CD4-positive, alpha-beta T cell treated with Interleukin-6 for 4 hours (primary cell): Measurements from ENCODE around the gene SPTBN1.
"Not testable (repeated sequence)": the region's sequence is repeated elsewhere in the genome, so short reads cannot be mapped to it uniquely, and the experiment has no call there.

ENCODE experiments used
- DNase-seq: peaks from one replicate; pipeline ENCODE4 v3.0.0-alpha.2; 2020; ENCODE audit warnings: mixed read lengths

The SPTBN1 gene

DNA sequence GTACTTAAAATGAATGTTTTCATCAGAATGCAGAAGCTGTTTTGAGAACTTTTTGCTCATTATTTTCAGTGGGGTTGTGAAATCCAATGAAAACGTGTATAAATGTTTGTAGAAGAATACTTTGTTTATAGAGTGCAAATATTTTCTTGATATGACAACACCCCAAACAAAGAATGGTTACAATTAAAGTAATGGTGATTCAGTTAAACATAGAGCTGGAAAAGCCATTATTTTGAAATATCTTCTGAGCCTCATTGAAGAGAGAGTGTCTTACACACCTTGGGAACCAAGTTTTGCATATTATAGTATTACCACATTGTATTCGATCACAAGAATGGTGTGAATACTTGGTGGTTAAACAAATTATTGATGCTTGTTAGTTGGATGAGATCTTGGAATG lies 48.7 kb downstream of the SPTBN1 start:
- DNase-seq, result no peak

DNA sequence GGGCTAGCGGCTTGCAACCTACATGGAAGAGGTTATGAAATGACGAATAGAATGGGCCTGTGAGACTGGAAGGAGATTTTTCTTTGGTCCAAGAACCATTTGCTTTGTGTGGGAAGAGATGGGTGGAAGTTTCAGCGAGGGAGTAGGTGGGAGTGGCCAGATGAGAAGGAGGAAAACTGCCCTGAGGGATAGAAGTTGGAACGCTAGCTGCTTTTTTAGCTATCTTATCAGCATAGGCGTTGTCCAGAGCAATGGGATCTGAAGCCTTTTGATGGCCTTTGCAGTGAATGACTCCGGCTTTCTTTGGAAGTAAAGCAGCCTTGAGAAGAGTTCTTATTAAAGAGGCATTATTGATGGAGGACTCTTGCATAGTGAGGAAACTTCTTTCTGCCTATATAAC lies 52.4 kb downstream of the SPTBN1 start:
- DNase-seq, result no peak

DNA sequence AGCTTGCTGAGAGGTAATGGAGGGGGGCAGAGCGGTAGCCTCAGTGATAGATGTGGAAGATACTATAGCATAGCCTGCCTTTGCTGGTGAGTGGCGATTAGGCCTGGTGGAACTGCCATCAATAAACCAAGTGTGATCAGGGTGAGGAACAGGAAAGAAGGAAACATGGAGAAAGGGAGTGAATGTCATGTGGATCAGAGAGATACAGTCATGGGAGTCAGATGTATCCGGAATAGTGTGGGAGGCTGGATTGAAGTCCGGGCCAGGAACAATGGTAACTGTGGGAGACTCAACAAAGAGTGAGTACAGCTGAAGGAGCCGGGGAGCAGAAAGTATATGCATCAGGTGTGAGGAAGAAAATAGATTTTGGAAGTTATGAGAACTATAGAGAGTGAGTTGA lies 52.9 kb downstream of the SPTBN1 start:
- DNase-seq, result not testable (repeated sequence)

DNA sequence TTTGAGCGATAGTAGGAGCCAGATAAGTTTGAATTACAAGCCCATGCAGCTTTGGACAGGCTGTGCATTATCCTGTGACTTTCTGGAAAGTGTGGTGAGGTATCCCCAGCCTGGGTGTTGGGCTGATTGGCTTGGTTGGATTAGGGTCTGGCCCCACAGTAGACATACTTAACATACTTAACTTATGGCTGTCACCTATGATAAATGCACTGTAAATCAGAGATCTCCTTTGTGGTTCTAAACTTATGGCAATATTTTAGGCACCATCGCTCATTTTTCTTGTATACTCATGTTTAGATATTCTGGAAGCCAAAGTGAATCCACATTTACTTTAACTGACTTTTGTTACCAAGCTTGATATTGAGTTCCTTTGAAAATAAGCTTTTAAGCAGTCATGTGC lies 54.8 kb downstream of the SPTBN1 start:
- DNase-seq, result no peak

DNA sequence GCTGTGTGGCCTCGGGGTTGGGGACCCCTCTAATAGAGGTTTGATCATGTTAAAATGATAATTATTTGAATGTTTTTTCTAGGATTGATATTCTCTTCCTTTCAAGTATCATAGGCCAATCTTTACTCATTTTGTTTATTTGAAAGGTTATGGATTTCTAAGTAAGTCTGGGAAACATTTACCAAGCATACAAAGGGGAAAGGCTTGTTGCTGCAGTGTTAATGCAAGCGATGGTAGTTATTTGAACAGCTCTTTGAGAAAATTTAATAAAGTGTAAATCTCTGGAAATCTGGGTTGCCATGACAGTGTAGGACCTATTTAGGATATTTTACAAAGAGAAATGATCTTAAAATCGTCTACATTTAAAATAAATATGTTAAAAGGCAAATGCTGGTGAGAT lies 56.1 kb downstream of the SPTBN1 start:
- DNase-seq, result no peak

DNA sequence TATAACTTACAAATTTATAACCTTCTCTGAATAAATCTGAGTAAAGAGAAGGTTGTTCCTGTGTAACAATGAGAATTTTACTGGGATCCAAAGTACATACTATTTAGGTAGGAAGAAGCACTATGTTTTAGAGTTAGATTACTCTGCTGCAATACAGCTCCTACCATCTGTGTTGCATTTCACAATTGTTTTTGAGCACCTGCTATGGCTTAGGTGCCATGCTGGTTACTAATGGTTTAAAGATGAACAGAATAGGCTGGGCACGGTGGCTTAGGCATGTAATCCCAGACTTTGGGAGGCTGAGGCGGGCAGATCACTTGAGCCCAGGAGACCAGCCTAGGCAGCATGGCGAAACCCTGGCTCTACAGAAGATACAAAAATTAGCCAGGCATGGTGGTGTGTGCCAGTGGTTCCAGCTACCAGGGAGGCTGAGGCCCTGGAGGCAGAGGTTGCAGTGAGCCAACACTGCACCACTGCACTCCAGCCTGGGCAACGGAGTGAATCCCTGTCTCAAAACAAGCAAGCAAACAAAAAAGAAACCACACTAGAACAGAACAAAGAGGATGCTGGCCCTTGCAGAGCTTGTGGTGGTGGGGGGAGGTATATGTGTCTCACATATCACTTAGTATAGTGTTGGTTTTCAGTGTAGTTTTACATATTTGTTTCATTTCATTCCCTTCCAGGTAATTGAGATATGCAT lies 56.7 kb downstream of the SPTBN1 start:
- no peak for DNase-seq

DNA sequence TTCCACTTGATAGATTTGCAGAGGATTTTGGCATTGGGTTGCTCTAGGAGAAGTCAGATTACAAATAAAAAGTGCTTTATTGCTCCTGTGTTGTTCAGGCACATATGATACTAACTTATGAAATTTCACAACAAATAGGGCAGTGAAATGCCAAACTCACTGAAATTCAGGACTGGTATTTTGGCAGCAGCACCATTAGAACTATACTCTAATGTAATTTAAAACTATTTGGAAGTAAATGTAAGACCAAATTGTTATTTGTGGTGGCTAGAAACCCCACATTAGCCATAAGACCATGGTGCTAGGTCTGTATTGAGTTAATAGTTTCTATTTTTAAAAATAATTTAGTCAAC lies 57.2 kb downstream of the SPTBN1 start:
- DNase-seq, result no peak

DNA sequence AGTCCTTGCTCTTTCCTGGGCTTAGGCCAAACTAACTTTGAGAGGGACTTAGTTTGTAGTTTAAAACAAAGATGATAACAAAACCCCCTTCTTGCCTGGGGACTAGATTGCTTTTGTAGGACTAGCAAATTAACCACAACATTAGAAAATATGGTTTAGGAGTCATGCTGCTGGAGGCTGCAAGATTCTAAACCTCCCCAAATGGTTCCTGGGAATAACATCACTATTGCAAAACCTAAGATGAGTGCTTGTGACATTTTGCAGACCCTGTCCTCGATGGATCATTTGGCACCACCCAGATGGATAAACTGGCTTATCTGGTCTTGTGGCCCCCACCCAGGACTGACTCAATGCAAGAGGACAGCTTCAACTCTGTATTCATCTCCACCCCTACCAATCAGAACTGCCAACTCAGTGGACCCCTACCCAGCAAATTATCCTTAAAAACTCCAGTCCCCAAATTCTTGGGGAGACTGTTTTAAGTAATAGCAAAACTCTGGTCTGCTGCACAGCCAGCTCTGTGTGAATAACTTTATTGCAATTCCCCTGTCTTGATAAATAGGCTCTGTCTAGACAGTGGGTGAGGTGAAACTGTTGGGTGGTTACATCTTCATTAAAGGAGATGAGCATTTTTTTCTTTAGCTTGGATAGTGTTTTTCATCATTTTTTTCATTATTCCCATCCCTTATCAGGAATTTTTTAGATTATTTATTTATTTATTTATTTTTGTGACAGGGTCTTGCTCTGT lies 58.9 kb downstream of the SPTBN1 start:
- no peak for DNase-seq

DNA sequence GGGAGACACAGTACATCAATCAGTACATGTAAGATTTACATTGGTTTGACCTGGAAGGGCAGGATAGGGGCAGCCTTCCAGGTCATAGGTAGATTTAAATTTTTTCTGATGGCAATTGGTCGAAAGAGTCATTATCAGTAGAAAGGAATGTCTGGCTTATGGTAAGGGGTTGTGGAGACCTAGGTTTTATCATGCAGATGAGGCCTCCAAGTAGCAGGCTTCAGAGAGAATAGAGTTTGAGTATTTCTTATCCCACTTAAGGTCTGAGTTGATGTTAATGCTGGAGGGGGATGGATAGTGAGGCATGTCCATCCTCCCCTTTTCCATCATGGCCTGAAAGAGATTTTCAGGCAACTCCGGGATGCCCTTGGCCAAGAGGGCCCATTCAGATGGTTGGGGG lies 60.7 kb downstream of the SPTBN1 start:
- DNase-seq, result no peak

DNA sequence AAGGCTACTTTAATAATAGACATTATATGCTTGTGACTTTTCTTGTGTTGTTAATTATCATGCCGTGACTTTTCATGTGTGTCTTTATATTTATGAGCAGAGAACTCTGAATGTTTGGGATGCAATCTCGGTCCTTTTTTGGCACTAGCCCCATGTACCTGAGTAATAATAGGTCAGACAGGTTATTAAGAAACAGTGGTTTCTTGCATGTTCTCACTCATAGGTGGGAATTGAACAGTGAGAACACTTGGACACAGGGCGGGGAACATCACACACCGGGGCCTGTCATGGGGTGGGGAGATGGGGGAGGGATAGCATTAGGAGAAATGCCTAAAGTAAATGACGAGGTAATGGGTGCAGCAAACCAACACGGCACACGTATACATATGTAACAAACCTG lies 61.9 kb downstream of the SPTBN1 start:
- not testable (repeated sequence) for DNase-seq

DNA sequence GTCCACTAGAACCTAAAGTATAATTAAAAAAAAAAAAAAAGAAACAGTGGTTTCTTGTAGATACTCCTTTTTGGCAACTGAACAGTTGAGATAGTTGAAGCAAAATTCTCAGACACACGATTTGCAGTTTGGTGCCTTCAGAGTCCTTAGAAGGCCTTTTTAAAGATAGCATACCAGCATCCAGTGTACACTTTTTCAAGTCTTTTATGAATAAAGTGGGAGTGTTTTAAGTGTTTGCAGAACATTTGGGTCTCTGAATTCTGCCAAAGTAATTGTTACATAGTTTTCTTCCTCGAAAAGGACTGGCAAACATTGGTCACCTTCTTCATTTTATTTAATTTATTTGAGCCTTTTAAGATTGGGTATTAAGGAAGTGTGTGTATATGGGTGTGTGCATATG lies 62.3 kb downstream of the SPTBN1 start:
- no peak for DNase-seq

DNA sequence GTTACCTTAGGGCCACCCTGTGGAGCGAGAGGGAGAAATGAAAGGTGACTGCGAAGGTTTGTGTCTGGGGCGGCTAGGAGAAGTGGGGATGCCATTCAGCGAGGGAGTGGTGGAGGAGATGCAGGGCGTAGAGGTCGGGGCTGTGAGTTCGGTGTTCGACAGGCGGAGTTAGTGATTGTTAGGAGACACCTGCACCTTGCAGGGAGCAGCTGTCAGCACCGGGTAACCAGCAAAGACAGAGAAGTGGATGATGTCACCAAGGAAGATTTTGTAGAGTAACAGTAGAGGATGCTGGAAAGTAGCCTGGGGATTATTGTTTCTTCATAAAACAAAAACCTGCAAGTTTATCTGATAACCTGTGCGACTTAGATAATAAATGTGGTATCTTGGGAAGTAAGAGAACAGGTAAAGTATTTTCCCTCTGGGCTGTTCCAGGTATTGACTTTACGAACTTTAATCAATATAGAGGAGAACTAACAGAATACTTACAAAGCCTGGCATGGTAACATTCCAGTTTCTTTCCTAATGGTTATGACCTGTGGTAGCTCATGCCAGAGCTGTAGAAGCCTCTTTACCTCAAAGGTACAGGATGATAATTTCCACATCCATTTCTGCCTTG lies 63.8 kb downstream of the SPTBN1 start:
- DNase-seq, result no peak

DNA sequence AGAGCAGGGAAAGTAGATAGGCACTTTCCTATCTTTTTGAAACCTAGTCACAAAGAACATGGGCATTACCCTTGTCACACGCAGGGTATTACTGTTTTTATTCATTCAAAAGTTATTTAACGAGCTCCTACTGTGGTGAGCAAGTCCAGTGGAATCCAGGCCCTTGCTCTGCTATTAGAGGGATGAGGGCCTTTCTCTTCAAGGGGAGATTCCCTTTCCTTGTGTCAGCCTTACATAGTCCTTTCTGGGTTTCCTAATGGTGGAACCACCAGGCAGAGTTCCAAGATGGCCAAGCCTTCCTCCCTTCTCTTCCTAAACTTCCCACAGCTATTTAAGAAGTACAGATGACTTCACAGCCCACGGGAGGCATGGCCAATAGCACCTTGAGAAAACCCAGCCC lies 64.6 kb downstream of the SPTBN1 start:
- DNase-seq, result no peak

DNA sequence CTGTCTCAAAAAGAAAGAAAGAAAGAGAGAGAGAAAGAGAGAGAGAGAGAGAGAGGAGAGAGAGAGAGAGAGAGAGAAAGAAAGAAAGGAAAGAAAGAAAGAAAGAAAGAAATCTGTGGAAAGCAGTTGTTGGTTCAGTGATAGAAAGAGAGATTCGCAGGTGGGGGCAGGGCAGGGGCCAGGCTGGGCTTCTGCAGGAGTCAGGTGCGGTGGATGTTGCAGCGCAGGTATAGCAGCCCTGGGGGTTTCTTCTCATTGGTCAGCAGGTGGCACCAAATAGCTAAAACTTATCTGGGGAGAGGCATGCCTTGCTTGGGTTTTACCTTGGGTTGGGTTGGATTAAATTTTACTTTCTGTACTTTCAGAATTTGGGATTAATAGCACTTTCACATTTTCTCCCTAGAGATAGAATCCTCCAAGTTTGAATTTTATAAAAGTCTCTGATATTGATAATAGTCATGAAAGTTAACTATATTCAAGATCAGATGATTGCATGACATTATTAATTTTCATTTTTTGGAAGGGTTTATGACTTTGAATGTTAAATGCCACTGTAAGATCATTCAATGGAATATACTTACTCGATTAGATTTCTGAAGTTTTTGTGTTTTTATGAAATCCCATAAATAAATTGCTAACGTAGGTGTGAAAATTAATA lies 66.6 kb downstream of the SPTBN1 start:
- peak; percentile 78 for DNase-seq

DNA sequence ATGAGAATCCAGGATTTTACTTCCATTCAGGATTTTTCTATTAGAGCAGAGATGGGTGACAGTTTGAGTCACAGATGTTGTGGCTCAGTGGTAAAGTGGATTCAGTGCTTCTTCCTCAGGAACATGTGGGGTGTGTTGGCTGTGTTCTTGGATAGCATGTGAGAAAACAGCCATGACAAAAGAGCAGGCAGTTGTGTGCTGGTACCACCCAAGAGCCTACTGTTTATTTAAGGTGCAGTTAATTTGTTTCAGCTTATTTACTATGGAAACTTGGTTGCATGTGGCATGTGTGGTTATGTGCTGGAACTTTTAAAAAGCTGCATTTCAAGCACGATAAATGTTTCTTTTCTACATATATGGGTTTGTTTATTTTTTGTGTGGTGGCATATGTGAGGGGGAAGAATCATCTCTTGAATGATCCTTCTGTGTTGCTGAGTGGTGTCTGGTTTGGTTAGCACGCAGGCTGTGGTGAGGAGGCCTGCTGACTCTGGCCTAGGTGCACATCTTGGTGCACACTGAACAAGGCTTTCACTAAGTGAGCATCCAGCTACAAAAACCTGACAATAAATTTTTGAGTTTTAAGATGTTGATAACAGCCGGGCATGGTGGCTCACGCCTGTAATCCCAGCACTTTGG lies 67.3 kb downstream of the SPTBN1 start:
- no peak for DNase-seq

DNA sequence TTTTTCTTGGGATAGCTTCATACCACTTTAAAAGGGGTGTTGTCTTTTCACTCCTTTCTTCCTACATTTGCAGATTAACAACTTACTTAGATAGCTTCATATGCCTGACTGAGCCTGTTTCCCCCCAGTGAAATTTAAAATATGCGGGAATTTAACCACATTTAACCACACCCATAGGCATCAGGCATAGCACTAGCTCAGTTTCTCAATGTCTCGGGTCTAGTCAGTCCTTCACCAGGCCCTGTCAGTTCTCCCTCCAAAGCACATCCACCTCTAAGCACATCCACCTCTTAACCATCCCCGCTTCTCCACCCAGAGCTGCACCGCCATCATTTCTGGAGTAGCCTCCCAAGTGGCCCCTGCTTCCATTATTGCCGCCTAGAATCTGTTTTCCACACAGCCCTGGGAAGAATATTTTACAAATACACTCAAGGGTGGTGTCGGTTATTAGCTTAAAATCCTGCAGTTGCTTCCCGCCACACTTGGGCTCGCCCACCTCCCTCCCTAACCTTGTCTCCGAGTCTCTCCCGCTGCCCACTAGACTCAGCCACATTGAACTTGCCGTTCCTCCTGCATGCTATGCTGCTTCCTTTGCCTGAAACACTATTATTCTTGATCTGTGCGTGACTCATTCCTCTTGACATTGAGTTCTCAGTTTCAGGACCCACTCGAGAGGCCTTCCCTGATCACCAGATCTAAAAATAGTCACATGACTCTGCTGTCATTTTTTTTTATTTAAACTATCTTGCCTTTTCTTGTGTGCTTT lies 68.3 kb downstream of the SPTBN1 start:
- peak; percentile 10 for DNase-seq

DNA sequence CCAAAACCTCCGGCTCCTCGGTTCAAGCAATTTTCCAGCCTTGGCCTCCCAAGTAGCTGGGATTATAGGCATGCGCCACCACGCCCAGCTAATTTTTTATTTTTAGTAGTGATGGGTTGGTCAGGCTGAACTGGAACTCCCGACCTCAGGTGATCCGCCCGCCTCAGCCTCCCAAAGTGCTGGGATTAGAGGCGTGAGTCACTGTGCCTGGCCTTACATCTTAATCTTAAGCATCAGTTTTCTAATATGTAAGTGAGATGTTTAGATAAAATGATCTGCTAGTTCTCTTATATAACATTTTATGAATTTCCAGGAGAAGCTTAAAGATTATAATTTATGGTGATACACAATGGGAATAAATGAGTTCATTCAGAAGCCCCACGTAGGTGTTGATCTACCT lies 69.2 kb downstream of the SPTBN1 start:
- no peak for DNase-seq

DNA sequence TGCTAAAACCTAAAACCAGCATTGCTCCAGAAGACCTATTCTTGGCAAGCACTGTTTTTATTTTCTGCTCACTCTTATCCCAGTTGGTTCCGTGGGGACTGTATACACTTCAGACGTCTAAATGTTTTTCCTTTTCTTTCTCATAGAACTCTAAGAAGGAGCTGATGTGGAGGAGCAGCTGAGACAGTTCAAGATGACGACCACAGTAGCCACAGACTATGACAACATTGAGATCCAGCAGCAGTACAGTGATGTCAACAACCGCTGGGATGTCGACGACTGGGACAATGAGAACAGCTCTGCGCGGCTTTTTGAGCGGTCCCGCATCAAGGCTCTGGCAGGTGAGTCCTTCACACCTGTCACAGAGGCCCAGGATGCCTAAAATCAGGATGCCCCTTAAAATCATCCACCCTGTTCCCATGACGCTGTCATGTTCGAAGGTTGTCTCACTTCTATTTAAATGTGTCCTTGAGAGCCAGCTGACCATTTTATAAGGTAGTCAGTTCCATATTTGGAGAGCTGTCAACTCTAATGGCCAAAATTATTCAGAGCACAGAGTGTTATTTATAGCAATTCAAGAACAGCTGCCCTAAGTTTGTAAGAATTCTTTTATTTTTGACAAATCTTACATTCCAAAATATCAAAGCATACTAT lies 70.2 kb downstream of the SPTBN1 start:
- DNase-seq, result no peak

DNA sequence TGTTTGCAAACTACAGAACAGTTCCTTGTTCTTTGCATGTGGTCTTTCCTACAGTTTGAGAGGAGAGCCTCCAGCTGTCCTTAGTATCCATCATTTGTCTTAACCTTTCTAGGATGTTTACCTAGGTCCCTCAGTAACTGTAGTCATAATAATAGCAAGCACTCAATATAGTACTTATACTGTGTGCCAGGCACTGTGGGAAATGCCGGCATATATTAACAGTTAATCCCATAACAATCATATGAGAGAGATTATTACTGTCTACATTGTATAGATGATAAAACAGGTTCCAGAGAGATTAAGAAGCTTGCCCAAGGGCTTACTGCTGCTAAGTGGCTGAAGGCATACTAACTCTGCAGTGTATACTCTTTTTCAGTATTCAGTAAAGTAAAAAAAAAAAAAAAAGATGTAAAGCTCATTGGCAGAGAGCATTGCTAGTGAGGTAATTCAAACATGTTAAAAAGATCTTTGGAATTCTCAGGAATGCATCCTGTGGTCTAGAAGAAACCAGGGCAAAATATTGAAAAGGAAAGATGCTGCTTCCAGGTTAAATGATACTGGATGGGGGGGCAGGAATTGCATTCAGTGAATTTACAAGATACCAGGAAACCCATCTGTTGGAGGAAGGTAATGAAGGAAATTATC lies 72.3 kb downstream of the SPTBN1 start:
- DNase-seq, result no peak

DNA sequence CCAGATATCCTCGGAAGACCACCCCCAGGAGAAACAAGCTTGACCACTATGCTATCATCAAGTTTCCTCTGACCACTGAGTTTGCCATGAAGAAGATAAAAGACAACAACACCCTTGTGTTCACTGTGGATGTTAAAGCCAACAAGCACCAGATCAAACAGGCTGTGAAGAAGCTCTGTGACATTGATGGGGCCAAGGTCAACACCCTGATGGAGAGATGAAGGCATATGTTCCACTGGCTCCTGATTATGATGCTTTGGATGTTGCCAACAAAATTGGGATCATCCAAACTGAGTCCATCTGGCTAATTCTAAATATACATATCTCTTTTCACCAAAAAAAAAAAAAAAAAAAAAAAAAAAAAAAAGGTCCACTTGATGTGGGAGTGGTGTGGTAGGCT lies 73.4 kb downstream of the SPTBN1 start:
- not testable (repeated sequence) for DNase-seq

DNA sequence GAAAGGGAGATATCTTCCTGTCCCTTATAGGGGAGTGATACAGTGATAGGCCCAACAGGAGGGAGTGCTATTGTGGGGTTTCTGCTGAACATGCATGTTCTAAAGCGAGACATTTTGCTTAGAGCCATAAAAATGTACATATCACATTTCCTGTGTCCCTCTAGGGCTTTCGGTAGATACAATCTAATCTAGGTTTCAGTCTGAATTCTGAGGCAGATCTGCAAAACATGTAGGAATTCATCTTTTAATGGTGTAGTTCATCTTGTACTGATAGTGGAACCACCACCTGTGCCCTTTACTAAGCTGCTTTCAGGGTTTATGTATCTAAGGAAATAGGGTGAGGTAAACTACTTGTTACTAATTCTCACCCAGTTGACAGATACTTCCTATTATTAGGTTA lies 73.8 kb downstream of the SPTBN1 start:
- no peak for DNase-seq
